GM21737 (cell line): ENCODE measurements around the gene PDE3B.
"Not testable (repeated sequence)": the region's sequence is repeated elsewhere in the genome, so short reads cannot be mapped to it uniquely, and the experiment has no call there.

Experiments
- ATAC-seq: cut with Tn5 transposase; IDR thresholded peaks from one replicate; pipeline ENCODE4 v1.9.1; 2021; ENCODE audit warnings: mild to moderate bottlenecking, moderate library complexity; ENCODE audit not compliant: unreplicated experiment

The PDE3B gene

DNA sequence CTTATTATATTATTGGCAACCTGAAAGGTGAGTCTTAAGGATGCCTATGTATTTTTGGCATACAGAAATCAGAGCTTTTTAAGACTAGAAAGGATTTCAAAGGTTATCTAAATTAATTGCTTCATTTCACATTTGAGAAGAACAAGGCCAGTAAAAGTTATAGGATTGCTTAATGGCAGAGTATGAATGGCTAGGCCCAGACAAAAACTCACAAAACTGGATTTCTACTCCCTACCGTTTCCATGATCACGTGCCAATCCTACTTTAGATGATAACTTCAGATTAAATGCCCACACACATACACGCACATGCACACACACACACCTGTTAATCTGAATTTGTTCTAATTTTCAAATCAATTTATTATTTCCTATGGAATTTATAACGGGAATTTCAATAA is 1.8 kb upstream of the PDE3B start:
- no peak for ATAC-seq

GRCh38 chr11:14642453-14642852 is 1.2 kb upstream of the PDE3B start:
- ATAC-seq = no peak

- no peak for ATAC-seq
Measured at GRCh38 chr11:14642873-14643696, 519 bp upstream of the PDE3B start.

DNA sequence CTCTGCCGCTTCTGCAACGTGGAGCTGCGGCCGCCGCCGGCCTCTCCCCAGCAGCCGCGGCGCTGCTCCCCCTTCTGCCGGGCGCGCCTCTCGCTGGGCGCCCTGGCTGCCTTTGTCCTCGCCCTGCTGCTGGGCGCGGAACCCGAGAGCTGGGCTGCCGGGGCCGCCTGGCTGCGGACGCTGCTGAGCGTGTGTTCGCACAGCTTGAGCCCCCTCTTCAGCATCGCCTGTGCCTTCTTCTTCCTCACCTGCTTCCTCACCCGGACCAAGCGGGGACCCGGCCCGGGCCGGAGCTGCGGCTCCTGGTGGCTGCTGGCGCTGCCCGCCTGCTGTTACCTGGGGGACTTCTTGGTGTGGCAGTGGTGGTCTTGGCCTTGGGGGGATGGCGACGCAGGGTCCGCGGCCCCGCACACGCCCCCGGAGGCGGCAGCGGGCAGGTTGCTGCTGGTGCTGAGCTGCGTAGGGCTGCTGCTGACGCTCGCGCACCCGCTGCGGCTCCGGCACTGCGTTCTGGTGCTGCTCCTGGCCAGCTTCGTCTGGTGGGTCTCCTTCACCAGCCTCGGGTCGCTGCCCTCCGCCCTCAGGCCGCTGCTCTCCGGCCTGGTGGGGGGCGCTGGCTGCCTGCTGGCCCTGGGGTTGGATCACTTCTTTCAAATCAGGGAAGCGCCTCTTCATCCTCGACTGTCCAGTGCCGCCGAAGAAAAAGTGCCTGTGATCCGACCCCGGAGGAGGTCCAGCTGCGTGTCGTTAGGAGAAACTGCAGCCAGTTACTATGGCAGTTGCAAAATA is 816 bp downstream of the PDE3B start:
- peak; percentile 47 for ATAC-seq

GRCh38 chr11:14645015-14645912 is 1.7 kb downstream of the PDE3B start:
- ATAC-seq = no peak

DNA sequence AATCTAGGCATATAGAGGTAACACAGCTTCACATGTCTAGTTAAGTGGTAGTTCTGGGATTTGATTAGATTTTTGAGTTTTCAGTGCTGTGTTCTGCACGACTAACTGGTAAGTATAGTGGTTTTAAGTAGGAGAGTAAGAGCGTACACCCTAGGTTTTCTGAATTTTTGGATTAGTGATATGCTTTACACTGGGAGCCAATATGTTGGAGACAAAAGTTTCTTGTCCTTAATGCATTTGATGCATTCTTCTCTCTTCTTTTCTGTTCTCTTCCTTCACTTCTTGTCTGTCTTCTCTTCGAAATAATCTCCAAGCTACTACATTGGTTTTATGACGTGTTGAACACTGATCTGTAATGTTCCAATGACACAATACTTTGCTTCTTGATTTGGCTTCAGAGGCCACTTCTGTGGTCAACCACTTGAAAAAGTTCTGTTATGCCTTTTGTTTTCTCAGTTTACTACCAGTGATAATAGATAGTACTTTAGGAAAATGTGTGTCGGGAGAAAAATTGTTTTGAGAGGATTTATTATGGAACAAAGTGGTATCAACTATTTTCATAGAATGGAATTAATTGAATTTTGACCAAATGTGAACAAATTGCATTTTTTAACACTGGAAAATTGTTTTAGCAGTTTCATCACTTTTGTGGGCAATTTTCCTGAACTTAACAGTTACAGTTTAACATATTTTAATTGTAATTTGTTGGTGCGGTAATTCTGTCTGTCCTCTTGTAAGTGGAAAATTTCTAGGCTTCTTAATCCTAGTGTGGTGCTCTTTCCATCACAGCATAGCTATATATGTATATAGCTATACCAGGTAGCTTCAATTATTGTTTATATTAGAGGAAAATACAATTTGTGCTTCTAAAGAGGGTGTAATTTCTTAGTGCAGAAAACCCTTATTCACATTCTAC is 2.6 kb downstream of the PDE3B start:
- ATAC-seq = no peak

DNA sequence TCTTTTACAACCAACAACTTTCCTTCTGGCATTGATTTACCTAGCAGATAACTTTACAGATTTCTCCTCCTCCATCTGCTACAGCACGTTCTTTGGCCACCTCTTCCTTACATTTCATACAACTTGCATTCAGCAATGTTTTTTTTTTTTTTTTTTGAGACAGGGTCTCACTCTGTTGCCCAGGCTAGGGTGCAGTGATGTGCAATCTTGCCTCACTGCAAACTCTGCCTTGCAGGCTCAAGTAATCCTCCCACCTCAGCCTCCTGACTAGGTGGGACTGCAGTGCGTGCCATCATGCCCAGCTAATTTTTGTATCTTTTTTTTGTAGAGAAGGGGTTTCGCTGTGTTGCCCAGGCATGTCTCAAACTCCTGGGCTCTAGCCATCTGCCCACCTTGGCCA is 6.5 kb downstream of the PDE3B start:
- no peak for ATAC-seq

DNA sequence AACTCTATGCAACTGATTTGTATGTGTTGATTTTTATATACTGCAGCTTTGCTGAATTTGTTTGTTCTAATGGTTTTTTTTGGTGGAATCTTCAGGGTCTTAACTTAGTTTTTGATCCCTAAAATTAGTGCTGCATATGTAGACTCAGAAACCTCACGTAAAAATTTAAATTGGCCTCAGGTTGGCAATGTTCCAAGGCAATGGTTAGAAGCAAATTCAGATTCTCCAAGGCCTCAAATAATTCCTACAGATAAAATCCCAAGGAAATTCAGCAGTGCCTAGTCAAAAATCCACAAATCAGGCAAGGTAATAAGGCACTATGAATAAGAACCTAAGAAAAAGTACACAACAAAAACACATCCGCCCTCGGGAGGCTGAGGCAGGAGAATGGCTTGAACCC is 9.5 kb downstream of the PDE3B start:
- no peak for ATAC-seq

- ATAC-seq = no peak
Measured at GRCh38 chr11:14655435-14655834, 11.8 kb downstream of the PDE3B start.

- ATAC-seq = no peak
Measured at GRCh38 chr11:14656536-14657457, 13.2 kb downstream of the PDE3B start.

DNA sequence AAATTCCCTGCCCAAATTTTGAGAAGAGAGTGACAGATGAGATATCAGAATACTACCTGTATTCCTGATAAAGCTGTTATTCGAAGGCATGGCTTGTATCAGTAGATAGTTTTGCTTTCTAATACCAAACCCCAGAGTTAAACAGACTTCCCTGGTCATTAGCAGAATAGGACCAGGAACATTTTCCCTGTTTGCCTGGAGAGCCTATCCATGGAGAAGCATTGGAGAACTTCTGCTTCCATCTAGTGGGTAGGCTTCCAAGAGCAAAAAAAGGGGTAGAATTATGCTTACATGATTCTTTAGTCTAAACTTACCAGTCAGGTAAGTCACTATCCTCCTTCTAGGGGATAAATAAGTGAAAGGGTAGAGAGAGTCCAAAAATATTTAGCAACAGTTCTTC is 14.2 kb downstream of the PDE3B start:
- ATAC-seq = no peak

- ATAC-seq = not testable (repeated sequence)
Measured at GRCh38 chr11:14664926-14665325, 21.3 kb downstream of the PDE3B start.

GRCh38 chr11:14667329-14667728 is 23.7 kb downstream of the PDE3B start:
- not testable (repeated sequence) for ATAC-seq

DNA sequence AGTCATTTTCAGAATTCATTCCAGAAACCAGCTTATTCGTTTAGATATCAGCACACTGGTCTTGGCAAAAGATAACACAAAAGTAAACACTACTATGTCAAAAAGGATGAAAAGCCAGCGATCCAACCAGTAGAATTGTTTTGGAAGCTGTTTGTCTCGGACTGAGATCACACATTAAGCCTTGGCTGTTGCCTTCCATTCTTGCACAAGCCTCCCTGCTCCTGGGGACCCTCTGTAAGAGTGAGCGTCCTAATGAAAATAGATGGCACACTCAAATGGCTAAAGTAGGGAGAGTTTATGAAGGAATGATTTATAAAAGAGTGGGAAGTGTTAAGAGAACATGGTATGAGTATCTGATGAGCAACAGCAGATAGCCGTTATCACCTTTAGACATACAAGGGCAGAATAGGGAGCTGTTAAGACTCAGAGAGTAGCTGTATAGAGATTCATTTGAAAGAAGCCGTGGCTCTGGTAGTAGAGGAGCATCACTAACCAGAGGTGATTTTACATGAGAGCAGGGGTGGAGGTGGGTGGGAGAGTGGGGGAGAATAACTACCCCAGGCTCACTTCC is 25.2 kb downstream of the PDE3B start:
- ATAC-seq = no peak

DNA sequence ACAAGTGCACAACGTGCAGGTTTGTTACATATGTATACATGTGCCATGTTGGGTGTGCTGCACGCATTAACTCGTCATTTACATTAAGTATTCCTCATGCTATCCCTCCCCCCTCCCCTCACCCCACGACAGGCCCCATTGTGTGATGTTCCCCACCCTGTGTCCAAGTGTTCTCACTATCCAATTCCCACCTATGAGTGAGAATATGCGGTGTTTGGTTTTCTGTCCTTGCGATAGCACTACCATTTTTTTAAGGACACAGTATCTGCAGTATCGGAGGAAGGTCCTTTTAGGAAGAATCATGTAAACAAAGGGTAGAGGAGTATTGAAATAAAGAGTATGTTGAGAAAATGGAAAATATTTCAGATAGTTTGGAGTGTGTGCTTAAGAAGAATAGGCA is 25.9 kb downstream of the PDE3B start:
- ATAC-seq = no peak

DNA sequence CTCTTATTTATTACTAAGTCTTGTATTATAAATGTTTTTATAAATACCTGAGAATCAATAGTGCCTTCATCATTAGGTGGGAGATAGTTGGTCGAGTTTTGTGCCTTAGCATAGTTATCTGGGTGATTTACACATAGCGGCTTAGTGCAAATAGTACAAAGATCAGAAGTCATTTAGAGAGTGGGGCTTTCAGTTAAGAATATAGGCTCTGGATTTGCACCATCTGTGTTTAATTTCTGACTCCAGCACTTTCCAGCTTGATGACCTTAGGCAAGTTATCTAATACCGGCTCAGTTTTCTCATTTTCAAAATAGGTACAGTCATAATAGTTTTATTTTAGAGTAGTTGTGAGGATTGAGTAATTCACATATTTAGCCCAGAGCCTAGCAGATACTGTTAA is 26.4 kb downstream of the PDE3B start:
- no peak for ATAC-seq

- no peak for ATAC-seq
Measured at GRCh38 chr11:14672635-14673034, 29.0 kb downstream of the PDE3B start.

GRCh38 chr11:14673421-14673820 is 29.8 kb downstream of the PDE3B start:
- ATAC-seq = no peak
